ENCODE results near the gene KIF23.
A peak's percentile ranks its signal among the peaks of the same experiment; 100 is the strongest.
"Not testable (repeated sequence)": the region's sequence is repeated elsewhere in the genome, so short reads cannot be mapped to it uniquely, and the experiment has no call there.

KIF23 gene

GRCh38 chr15:69413822-69414700 lies at the start of gene KIF23:
KIF23 (plus strand) TSS chr15:69414349; CDS start chr15:69414466, 117 bp downstream.
- DNase-seq (ENCODE audit: low read depth in 3 of 3), result peak; percentile 80 to 88 (median 86)

GRCh38 chr15:69367236-69367635 lies 46.9 kb upstream of the KIF23 start:
- DNase-seq (ENCODE audit: low read depth in 3 of 3), result no peak

- DNase-seq (ENCODE audit: low read depth in 3 of 3), result no peak
Measured at GRCh38 chr15:69369631-69370030, 44.5 kb upstream of the KIF23 start.

GRCh38 chr15:69373406-69373805 lies 40.7 kb upstream of the KIF23 start:
- no peak for DNase-seq (ENCODE audit: low read depth in 3 of 3)

- no peak for DNase-seq (ENCODE audit: low read depth in 3 of 3)
Measured at GRCh38 chr15:69375151-69375790, 38.9 kb upstream of the KIF23 start.

- DNase-seq (ENCODE audit: low read depth in 3 of 3), result no peak
Measured at GRCh38 chr15:69377216-69377970, 36.8 kb upstream of the KIF23 start.

- DNase-seq (ENCODE audit: low read depth in 3 of 3), result no peak
Measured at GRCh38 chr15:69380100-69380725, 33.9 kb upstream of the KIF23 start.

- DNase-seq (ENCODE audit: low read depth in 3 of 3), result no peak
Measured at GRCh38 chr15:69380726-69381105, 33.4 kb upstream of the KIF23 start.

- not testable (repeated sequence) for DNase-seq (ENCODE audit: low read depth in 3 of 3)
Measured at GRCh38 chr15:69382176-69382575, 32.0 kb upstream of the KIF23 start.

GRCh38 chr15:69384066-69384465 lies 30.1 kb upstream of the KIF23 start:
- DNase-seq (ENCODE audit: low read depth in 3 of 3), result not testable (repeated sequence)

- no peak for DNase-seq (ENCODE audit: low read depth in 3 of 3)
Measured at GRCh38 chr15:69384626-69385598, 29.2 kb upstream of the KIF23 start.

- no peak for DNase-seq (ENCODE audit: low read depth in 3 of 3)
Measured at GRCh38 chr15:69385831-69386230, 28.3 kb upstream of the KIF23 start.

GRCh38 chr15:69386284-69386683 lies 27.9 kb upstream of the KIF23 start:
- no peak for DNase-seq (ENCODE audit: low read depth in 3 of 3)

- no peak for DNase-seq (ENCODE audit: low read depth in 3 of 3)
Measured at GRCh38 chr15:69388260-69388705, 25.9 kb upstream of the KIF23 start.

GRCh38 chr15:69389426-69389825 lies 24.7 kb upstream of the KIF23 start:
- DNase-seq (ENCODE audit: low read depth in 3 of 3), result no peak

GRCh38 chr15:69390575-69390974 lies 23.6 kb upstream of the KIF23 start:
- DNase-seq (ENCODE audit: low read depth in 3 of 3), result no peak

GRCh38 chr15:69391046-69391757 lies 22.9 kb upstream of the KIF23 start:
- no peak for DNase-seq (ENCODE audit: low read depth in 3 of 3)

GRCh38 chr15:69392352-69392751 lies 21.8 kb upstream of the KIF23 start:
- DNase-seq (ENCODE audit: low read depth in 3 of 3), result no peak

GRCh38 chr15:69393831-69394491 lies 20.2 kb upstream of the KIF23 start:
- DNase-seq (ENCODE audit: low read depth in 3 of 3), result no peak
